ELF-1 (cell line): ENCODE results near the gene CPLX3.
A peak's percentile ranks its signal among the peaks of the same experiment; 100 is the strongest.

Source experiments
- DNase-seq: peaks from one replicate; pipeline ENCODE4 v3.0.0-alpha.2; 2016; ENCODE audit warnings: low read depth, low spot score

CPLX3 gene

GRCh38 chr15:74802290-74802689 is 24.1 kb upstream of the CPLX3 start:
- no peak for DNase-seq

- DNase-seq: no peak
Measured at GRCh38 chr15:74802862-74803447, 23.5 kb upstream of the CPLX3 start.

- DNase-seq: no peak
Measured at GRCh38 chr15:74804935-74805334, 21.5 kb upstream of the CPLX3 start.

- DNase-seq: no peak
Measured at GRCh38 chr15:74807282-74807681, 19.1 kb upstream of the CPLX3 start.

GRCh38 chr15:74808078-74808839 is 18.2 kb upstream of the CPLX3 start:
- no peak for DNase-seq

- peak; percentile 79 for DNase-seq
Measured at GRCh38 chr15:74808840-74809229, 17.6 kb upstream of the CPLX3 start.

GRCh38 chr15:74809242-74809641 is 17.2 kb upstream of the CPLX3 start:
- DNase-seq: no peak

- DNase-seq: no peak
Measured at GRCh38 chr15:74809956-74810355, 16.5 kb upstream of the CPLX3 start.

- DNase-seq: no peak
Measured at GRCh38 chr15:74812533-74812932, 13.9 kb upstream of the CPLX3 start, which contains the start of gene LMAN1L. Gene LMAN1L, plus strand, starts transcription at chr15:74812835. Its CDS starts 20 bp downstream, at chr15:74812855.

GRCh38 chr15:74815121-74815934 is 11.1 kb upstream of the CPLX3 start:
- no peak for DNase-seq

GRCh38 chr15:74815961-74816360 is 10.5 kb upstream of the CPLX3 start:
- no peak for DNase-seq

- DNase-seq: no peak
Measured at GRCh38 chr15:74816624-74817369, 9.6 kb upstream of the CPLX3 start.

- peak; percentile 93 for DNase-seq
Measured at GRCh38 chr15:74817370-74817737, 9.1 kb upstream of the CPLX3 start.

GRCh38 chr15:74820056-74820455 is 6.4 kb upstream of the CPLX3 start:
- DNase-seq: no peak

GRCh38 chr15:74821091-74821789 is 5.2 kb upstream of the CPLX3 start:
- DNase-seq: peak; percentile 89

- DNase-seq: no peak
Measured at GRCh38 chr15:74821790-74822158, 4.7 kb upstream of the CPLX3 start.

- DNase-seq: no peak
Measured at GRCh38 chr15:74822233-74822632, 4.2 kb upstream of the CPLX3 start.

- no peak for DNase-seq
Measured at GRCh38 chr15:74823324-74823723, 3.1 kb upstream of the CPLX3 start.

- no peak for DNase-seq
Measured at GRCh38 chr15:74824976-74825375, 1.5 kb upstream of the CPLX3 start.

GRCh38 chr15:74825866-74826265 is 561 bp upstream of the CPLX3 start:
- DNase-seq: no peak

GRCh38 chr15:74826921-74827320 is 494 bp downstream of the CPLX3 start:
- DNase-seq: no peak
